ENCODE data around the gene RTN1. TPM values are rescaled to one million over a fixed set of nuclear protein-coding genes. Genes with fewer than 3 reads are reported as not detected.

Gene RTN1
- polyA plus RNA-seq, 1 of the 3 experiments (the other 2 are of a cell fraction) = 1.6 TPM

GRCh38 chr14:59691266-59691665, 179.3 kb downstream of the RTN1 start (continued):
- TF ChIP-seq YY1 (IDR thresholded peaks at IDR 0.05; ENCODE audit: low read depth) (no peak), GABPA (IDR thresholded peaks at IDR 0.05; ENCODE audit: low read depth) (no peak), RXRA (IDR thresholded peaks at IDR 0.05; ENCODE audit: borderline replicate concordance, low read depth) (no peak), IRF3 (IDR thresholded peaks at IDR 0.05; ENCODE audit: low read depth, low read length) (no peak)

- TF ChIP-seq TEAD4 (IDR thresholded peaks at IDR 0.05; ENCODE audit: borderline replicate concordance, insufficient read depth) (no peak), ZBTB33 (IDR thresholded peaks at IDR 0.05; ENCODE audit: borderline replicate concordance, low read depth) (no peak), EP300 (IDR thresholded peaks at IDR 0.05; ENCODE audit: borderline replicate concordance in 1 of 2, low read depth in 1 of 2, low read length in 1 of 2) (no peak), NFIC (IDR thresholded peaks at IDR 0.05; ENCODE audit: borderline replicate concordance) (no peak)
- H3K9me3 ChIP-seq = no peaks in the 10 kb centered on the region
- WGBS (ENCODE audit: low lambda C conversion rate) = 0% methylated on average over 1 of the region's 1 CpG
- no peak overlapping the region for H2AFZ ChIP-seq (ENCODE audit: low read depth)
- no peaks in the 10 kb centered on the region for H3K4me1 ChIP-seq (ENCODE audit: control insufficient read depth in 1 of 2, insufficient read depth in 2 of 2, low read depth in 1 of 2, low read length in 1 of 2)
- no peaks in the 10 kb centered on the region for H3F3A ChIP-seq (replicated peaks; ENCODE audit: insufficient read depth)
- H3K36me3 ChIP-seq (replicated peaks in 1 of 2; ENCODE audit: control insufficient read depth in 1 of 2, insufficient read depth in 2 of 2, low read length in 1 of 2) = no peaks in the 10 kb centered on the region
- no peaks in the 10 kb centered on the region for H3K9me2 ChIP-seq
- no peaks in the 10 kb centered on the region for H4K20me1 ChIP-seq (ENCODE audit: insufficient read depth)
- POLR2A ChIA-PET = no interaction called here
- H3K27ac ChIP-seq (ENCODE audit: low read depth in 2 of 2, low read length in 1 of 2) = no peak overlapping the region
- CTCF ChIA-PET = interaction anchor here (0.7 to 1.8 kb wide), 4 partner anchors 11 to 207 kb away, joined by 3 to 5 read pairs (median 4); no protein-coding TSS in a partner anchor
- no peak overlapping the region for H3K4me3 ChIP-seq (ENCODE audit: low read depth in 2 of 2, low read length in 1 of 2)
- H3K27me3 ChIP-seq (ENCODE audit: insufficient read depth) = no peaks in the 10 kb centered on the region
- H3K9ac ChIP-seq = no peak overlapping the region
- no peak overlapping the region for H3K4me2 ChIP-seq
- no peaks in the 10 kb centered on the region for H3K79me2 ChIP-seq (ENCODE audit: insufficient read depth)
- no peak for DNase-seq
Observed at GRCh38 chr14:59690426-59690825, 180.2 kb downstream of the RTN1 start.

- Histone ChIP-seq H3K9ac (no peak overlapping the region), H3K9me2 (no peaks in the 10 kb centered on the region), H3K36me3 (replicated peaks in 1 of 2; ENCODE audit: control insufficient read depth in 1 of 2, insufficient read depth in 2 of 2, low read length in 1 of 2) (no peaks in the 10 kb centered on the region), H3K4me1 (ENCODE audit: control insufficient read depth in 1 of 2, insufficient read depth in 2 of 2, low read depth in 1 of 2, low read length in 1 of 2) (no peaks in the 10 kb centered on the region), H3K27me3 (ENCODE audit: insufficient read depth) (no peaks in the 10 kb centered on the region), H4K20me1 (ENCODE audit: insufficient read depth) (no peaks in the 10 kb centered on the region), H3K79me2 (ENCODE audit: insufficient read depth) (no peaks in the 10 kb centered on the region), H3K27ac (ENCODE audit: low read depth in 2 of 2, low read length in 1 of 2) (no peak overlapping the region), H3K9me3 (no peaks in the 10 kb centered on the region), H3K4me3 (ENCODE audit: low read depth in 2 of 2, low read length in 1 of 2) (no peak overlapping the region), H2AFZ (ENCODE audit: low read depth) (no peak overlapping the region), H3F3A (replicated peaks; ENCODE audit: insufficient read depth) (no peaks in the 10 kb centered on the region), H3K4me2 (no peak overlapping the region)
- CTCF ChIA-PET = interaction anchor here (0.5 to 2.3 kb wide), 34 partner anchors 8 to 493 kb away, joined by 3 to 18 read pairs (median 3); partner anchors contain the start of genes CCDC175, JKAMP, L3HYPDH and RTN1
- TF ChIP-seq NFIC (IDR thresholded peaks at IDR 0.05; ENCODE audit: borderline replicate concordance) (no peak), JUND (IDR thresholded peaks at IDR 0.05) (no peak), CTCF (IDR thresholded peaks at IDR 0.05) (peak; percentile 63), RFX5 (IDR thresholded peaks at IDR 0.05; ENCODE audit: low read length) (no peak), YY1 (IDR thresholded peaks at IDR 0.05; ENCODE audit: low read depth) (no peak), SMC3 (IDR thresholded peaks at IDR 0.05; ENCODE audit: low read depth, low read length) (peak; percentile 48; the same call in 1 of the 2 replicates), TAF1 (IDR thresholded peaks at IDR 0.05; ENCODE audit: borderline replicate concordance, low read depth, low read length) (no peak), RAD21 (IDR thresholded peaks at IDR 0.05; ENCODE audit: low read length) (peak; percentile 62), ELF1 (IDR thresholded peaks at IDR 0.05) (no peak)
- WGBS (ENCODE audit: low lambda C conversion rate) = 67% methylated on average over 7 of the region's 8 CpGs
- DNase-seq = peak; percentile 38
- POLR2A ChIA-PET = no interaction called here
Observed at GRCh38 chr14:59688224-59689170, 182.1 kb downstream of the RTN1 start.
